SU-DHL-6 (cell line): ENCODE data around the gene SH2D1A.
"Not testable (repeated sequence)": the region's sequence is repeated elsewhere in the genome, so short reads cannot be mapped to it uniquely, and the experiment has no call there.

Experiments
- CTCF ChIP-seq: fragments of 200-600 bp; sonication (generic); IDR thresholded peaks from one replicate; pipeline ENCODE4 v1.5.1; 2017; ENCODE audit warnings: antibody characterized with exemption, mild to moderate bottlenecking, low read length, moderate library complexity; ENCODE audit not compliant: insufficient read depth, poor library complexity, severe bottlenecking
- EZH2phosphoT487 ChIP-seq: fragments of 200-600 bp; sonication (generic), shearing (Covaris generic); conservative IDR thresholded peaks from 2 replicates; pipeline ENCODE4 v1.6.1; 2018; ENCODE audit warnings: mild to moderate bottlenecking, antibody characterized with exemption, low read length, moderate library complexity, mixed read lengths

DNA sequence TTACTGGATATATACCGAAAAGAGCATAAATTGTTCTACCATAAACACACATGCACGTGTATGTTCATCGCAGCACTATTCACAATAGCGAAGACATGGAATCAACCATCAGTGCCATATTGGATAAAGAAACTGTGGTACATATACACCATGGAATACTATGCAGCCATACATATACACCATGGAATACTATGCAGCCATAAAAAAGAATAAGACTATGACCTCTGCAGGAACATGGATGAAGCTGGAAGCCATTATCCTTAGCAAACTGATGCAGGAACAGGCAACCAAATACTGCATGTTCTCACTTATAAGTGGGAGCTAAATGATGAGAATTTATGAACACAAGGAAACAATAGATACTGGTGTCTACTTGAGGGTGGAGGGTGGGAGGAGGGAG, 47.0 kb upstream of the SH2D1A start:
- not testable (repeated sequence) for TF ChIP-seq CTCF, EZH2phosphoT487
